ENCODE results near the gene HECTD4. TPM values are rescaled to one million over a fixed set of nuclear protein-coding genes. Genes with fewer than 3 reads are reported as not detected.

The HECTD4 gene
- total RNA-seq, 2 donors from 2014 or later: 46.6 to 48.2 TPM

DNA sequence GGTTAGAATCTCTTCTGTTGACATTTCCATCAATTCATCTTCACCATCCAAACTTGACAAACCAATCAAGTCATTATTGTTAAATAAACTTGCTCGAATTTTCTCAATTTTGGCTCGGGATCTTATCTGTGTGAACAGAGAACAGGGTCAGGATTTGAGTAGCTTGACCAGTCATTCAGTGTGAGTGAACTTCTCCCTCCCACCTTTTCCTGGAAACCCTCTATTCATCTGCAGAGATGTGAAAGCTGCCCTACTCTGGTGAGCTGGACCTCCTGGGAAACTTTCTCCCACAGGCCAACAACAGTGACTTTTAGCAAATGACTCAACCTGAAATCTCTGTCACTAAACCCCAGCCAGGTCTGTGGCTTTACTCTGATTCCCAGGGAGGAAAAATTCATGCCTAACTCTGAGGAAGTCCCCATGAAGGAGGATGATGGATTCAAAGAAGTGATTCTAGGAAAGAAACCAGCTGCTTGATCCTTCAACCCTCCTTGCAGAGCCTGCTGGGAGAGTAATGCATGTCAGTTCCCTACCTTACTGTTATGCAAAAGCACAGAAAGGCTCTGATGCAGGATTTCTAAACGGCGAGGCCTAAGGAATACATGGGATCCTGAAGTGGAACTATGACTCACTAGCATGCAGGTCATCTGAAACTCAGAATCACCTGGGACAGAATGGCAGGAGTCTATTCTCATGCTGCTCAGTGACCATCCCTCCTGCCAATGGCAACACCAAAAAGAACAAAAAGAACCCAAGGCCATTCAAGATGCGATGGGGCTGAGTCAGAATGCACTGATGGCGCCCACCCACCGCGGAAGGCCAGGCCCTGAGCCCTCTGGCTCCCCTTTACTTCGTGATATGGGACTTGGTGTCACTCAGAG is 198.8 kb downstream of the HECTD4 start:
- 68 to 76% methylated on average over 8 to 9 of the region's 9 CpGs for WGBS, 2 experiments (ENCODE audit: insufficient coverage in 1 of 2, insufficient read length in 1 of 2)
- no peak overlapping the region for H3K4me3 ChIP-seq (ENCODE audit: low read length)
- Mint-ChIP-seq H3K9me3 (no peaks in the 10 kb centered on the region), H3K27ac (peak overlapping the region; percentile 26), H3K36me3 (ENCODE audit: low read depth) (peaks cover 36% of the 10 kb centered on the region), H3K4me1 (no peaks in the 10 kb centered on the region), H3K27me3 (ENCODE audit: insufficient read depth) (no peaks in the 10 kb centered on the region), H3K4me3 (no peak overlapping the region)
- no peaks in the 10 kb centered on the region for H3K4me1 ChIP-seq (ENCODE audit: control insufficient read depth, insufficient read depth, low read length)
- TF ChIP-seq, protein P1, sequence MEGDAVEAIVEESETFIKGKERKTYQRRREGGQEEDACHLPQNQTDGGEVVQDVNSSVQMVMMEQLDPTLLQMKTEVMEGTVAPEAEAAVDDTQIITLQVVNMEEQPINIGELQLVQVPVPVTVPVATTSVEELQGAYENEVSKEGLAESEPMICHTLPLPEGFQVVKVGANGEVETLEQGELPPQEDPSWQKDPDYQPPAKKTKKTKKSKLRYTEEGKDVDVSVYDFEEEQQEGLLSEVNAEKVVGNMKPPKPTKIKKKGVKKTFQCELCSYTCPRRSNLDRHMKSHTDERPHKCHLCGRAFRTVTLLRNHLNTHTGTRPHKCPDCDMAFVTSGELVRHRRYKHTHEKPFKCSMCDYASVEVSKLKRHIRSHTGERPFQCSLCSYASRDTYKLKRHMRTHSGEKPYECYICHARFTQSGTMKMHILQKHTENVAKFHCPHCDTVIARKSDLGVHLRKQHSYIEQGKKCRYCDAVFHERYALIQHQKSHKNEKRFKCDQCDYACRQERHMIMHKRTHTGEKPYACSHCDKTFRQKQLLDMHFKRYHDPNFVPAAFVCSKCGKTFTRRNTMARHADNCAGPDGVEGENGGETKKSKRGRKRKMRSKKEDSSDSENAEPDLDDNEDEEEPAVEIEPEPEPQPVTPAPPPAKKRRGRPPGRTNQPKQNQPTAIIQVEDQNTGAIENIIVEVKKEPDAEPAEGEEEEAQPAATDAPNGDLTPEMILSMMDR (conservative IDR thresholded peaks at IDR 0.05): no peak
- H3K27ac ChIP-seq (ENCODE audit: low read depth, low read length): peak overlapping the region; percentile 89
- peak; percentile 66 for DNase-seq
- H3K27me3 ChIP-seq (ENCODE audit: control insufficient read depth, insufficient read depth, low read length, poor library complexity, severe bottlenecking): no peaks in the 10 kb centered on the region
- peaks cover 50% of the 10 kb centered on the region for H3K36me3 ChIP-seq (ENCODE audit: control insufficient read depth, insufficient read depth, low read length)
- no peaks in the 10 kb centered on the region for H3K9me3 ChIP-seq (ENCODE audit: control insufficient read depth, low read length)
- H3K9ac ChIP-seq (ENCODE audit: extremely low read depth, low read length, poor library complexity, severe bottlenecking): no peak overlapping the region

DNA sequence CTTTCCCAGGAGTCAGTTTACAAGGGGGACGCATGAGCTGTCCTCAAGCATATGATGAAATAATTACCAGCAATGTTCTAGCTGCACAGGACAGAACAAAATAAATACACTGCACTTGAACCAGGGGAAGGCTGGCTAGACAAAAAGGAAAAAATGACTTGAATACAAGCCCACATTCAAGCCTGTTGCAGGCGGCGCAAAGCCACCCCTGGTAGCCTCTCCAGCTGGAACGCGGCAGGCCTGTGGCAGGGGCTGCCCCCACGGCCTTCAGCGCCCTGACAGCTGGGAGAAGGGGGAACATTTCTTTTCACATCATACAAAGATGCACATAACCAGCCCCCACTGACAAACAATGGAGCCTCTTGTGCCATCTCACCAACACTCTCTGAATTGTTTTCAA is 199.7 kb downstream of the HECTD4 start:
- H3K9me3 Mint-ChIP-seq: no peaks in the 10 kb centered on the region
- 76 to 87% methylated on average over 3 to 7 of the region's 7 CpGs for WGBS, 2 experiments (ENCODE audit: insufficient coverage in 1 of 2, insufficient read length in 1 of 2)
- H3K4me1 Mint-ChIP-seq: no peaks in the 10 kb centered on the region
- no peaks in the 10 kb centered on the region for H3K27me3 Mint-ChIP-seq (ENCODE audit: insufficient read depth)
- Histone ChIP-seq H3K4me1 (ENCODE audit: control insufficient read depth, insufficient read depth, low read length) (no peaks in the 10 kb centered on the region), H3K27ac (ENCODE audit: low read depth, low read length) (peak overlapping the region; percentile 89), H3K9ac (ENCODE audit: extremely low read depth, low read length, poor library complexity, severe bottlenecking) (no peak overlapping the region), H3K9me3 (ENCODE audit: control insufficient read depth, low read length) (no peaks in the 10 kb centered on the region), H3K36me3 (ENCODE audit: control insufficient read depth, insufficient read depth, low read length) (peaks cover 55% of the 10 kb centered on the region), H3K4me3 (ENCODE audit: low read length) (no peak overlapping the region), H3K27me3 (ENCODE audit: control insufficient read depth, insufficient read depth, low read length, poor library complexity, severe bottlenecking) (no peaks in the 10 kb centered on the region)
- TF ChIP-seq, protein P1 (conservative IDR thresholded peaks at IDR 0.05): no peak
- peaks cover 44% of the 10 kb centered on the region for H3K36me3 Mint-ChIP-seq (ENCODE audit: low read depth)
- no peak overlapping the region for H3K4me3 Mint-ChIP-seq
- no peak overlapping the region for H3K27ac Mint-ChIP-seq
- DNase-seq: no peak

DNA sequence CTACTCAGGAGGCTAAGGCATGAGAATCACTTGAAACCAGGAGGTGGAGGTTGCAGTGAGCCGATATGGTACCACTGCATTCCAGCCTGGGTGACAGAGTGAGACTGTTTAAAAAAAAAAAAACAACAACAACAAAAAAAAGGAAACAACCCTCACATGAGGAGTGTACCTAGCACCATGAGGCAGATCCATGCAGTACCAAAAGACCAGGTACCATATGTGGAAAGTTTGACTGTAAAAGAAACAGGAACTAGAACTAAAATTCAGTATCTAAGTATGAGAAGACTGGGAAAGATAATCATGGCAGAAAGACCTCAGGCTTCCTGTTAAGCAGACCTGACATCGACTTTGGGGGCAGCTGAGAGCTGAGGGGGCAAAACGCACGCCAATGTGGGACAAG is 201.8 kb downstream of the HECTD4 start:
- Mint-ChIP-seq H3K9me3 (no peaks in the 10 kb centered on the region), H3K27me3 (ENCODE audit: insufficient read depth) (no peaks in the 10 kb centered on the region), H3K36me3 (ENCODE audit: low read depth) (peaks cover 52% of the 10 kb centered on the region), H3K4me1 (no peaks in the 10 kb centered on the region), H3K4me3 (no peak overlapping the region), H3K27ac (peak overlapping the region; percentile 11)
- H3K27ac ChIP-seq (ENCODE audit: low read depth, low read length): no peak overlapping the region
- DNase-seq: no peak
- WGBS, 2 experiments (ENCODE audit: insufficient coverage in 1 of 2, insufficient read length in 1 of 2): 83 to 97% methylated on average over 3 to 4 of the region's 4 CpGs
- TF ChIP-seq, protein P1 (conservative IDR thresholded peaks at IDR 0.05): no peak
- H3K36me3 ChIP-seq (ENCODE audit: control insufficient read depth, insufficient read depth, low read length): peaks cover 64% of the 10 kb centered on the region
- no peak overlapping the region for H3K4me3 ChIP-seq (ENCODE audit: low read length)
- H3K9me3 ChIP-seq (ENCODE audit: control insufficient read depth, low read length): no peaks in the 10 kb centered on the region
- no peaks in the 10 kb centered on the region for H3K27me3 ChIP-seq (ENCODE audit: control insufficient read depth, insufficient read depth, low read length, poor library complexity, severe bottlenecking)
- no peak overlapping the region for H3K9ac ChIP-seq (ENCODE audit: extremely low read depth, low read length, poor library complexity, severe bottlenecking)
- H3K4me1 ChIP-seq (ENCODE audit: control insufficient read depth, insufficient read depth, low read length): no peaks in the 10 kb centered on the region

Measured in endodermal cell (in vitro differentiated cells).